Stimulated activated CD8-positive, alpha-beta memory T cell treated with anti-CD3 and anti-CD28 coated beads, Interleukin-7, amount 100 ng/mL, for 24 hours (primary cell): ENCODE data around the gene TEN1.

Experiments
- DNase-seq: peaks from one replicate; pipeline ENCODE4 v3.0.0-alpha.2; 2020; ENCODE audit warnings: low read depth

Gene TEN1

GRCh38 chr17:76007131-76007849, 28.2 kb downstream of the TEN1 start:
- DNase-seq: no peak

- no peak for DNase-seq
These were observed 28.8 kb downstream of the TEN1 start for GRCh38 chr17:76007850-76008165.

- DNase-seq: no peak
These were observed 29.2 kb downstream of the TEN1 start for GRCh38 chr17:76008208-76008607.

- DNase-seq: no peak
These were observed 29.8 kb downstream of the TEN1 start for GRCh38 chr17:76008630-76009425.

- no peak for DNase-seq
These were observed 30.4 kb downstream of the TEN1 start for GRCh38 chr17:76009447-76009846.

DNA sequence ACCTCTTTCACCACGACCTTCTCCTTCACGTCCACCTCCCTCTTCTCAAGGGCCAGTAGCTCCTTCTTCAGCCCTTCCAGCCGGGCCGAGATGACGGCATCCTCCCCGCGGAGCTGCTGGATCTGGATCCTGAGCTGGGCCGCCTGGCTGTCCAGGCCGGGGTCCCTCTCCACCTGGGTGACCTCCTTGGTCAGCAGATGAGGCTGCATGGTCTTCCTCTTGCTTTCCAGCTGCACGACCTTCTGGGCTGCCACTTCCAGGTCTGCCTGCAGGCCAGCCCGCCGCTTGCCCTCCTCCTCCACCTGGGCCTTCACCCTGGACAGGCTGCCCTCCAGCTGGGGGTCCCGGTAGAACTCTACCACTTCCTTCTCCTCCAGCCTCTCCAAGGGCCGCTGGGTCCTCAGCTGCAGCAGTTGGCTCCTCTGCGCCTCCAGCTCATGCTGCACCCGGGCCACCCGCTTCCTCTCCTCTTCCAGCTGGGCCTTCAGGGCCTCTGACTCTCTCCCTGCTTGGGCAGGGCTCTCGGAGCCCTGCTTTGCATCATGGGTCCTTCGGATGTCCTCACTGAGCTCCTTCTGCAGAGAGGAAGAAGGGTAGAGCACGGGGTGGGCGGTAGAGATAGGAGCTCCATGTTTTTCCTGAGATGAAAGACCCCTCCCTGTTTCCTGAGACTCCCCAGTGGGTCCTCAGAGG, 31.1 kb downstream of the TEN1 start:
- no peak for DNase-seq

GRCh38 chr17:76011951-76012350, 32.9 kb downstream of the TEN1 start:
- no peak for DNase-seq

- DNase-seq: no peak
These were observed 34.4 kb downstream of the TEN1 start for GRCh38 chr17:76013377-76013932.

- DNase-seq: peak; percentile 46
These were observed 35.3 kb downstream of the TEN1 start for GRCh38 chr17:76014100-76014924.

- DNase-seq: no peak
These were observed 35.9 kb downstream of the TEN1 start for GRCh38 chr17:76014925-76015261.

DNA sequence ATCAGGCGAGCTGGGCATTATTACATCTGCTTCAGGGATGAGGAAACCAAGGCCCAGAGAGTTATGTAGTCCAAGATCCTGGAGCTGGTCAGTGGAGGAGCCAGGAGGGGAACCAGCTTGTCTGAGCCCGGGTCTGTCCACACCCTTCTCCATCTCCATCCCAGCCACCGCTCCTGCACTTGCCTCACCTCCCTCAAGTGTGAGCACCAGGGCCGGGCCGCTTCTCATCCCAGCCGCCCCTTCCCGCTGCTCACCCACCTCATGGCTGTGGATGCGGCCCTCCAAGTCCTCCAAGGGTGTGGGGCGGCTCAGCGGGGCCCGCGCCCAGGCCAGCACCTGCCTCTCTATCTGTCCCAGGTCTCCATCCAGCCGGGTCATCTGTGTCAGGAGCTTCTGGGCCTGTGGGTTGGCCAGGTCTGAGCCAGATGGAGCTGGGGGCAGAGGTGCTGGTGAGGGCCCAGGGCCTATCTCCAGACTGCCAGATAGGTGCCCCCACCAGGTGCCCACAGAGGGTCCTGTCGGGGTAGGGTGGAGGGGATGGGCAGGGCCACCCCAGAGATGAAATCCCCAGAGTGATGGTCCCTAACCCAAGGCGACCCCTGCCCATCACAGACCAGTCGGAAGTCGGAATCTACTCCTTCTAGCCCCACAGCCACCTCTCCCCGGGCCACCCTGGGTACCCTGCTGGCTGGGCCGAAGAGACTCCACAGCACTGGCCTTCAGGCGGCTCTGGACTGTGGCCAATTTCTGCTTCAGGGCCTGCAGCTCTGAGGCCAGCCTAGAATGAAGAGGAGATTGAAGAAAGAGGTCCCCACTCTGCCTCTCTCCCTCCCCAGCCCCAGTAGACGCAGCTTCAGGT, 38.7 kb downstream of the TEN1 start:
- no peak for DNase-seq

DNA sequence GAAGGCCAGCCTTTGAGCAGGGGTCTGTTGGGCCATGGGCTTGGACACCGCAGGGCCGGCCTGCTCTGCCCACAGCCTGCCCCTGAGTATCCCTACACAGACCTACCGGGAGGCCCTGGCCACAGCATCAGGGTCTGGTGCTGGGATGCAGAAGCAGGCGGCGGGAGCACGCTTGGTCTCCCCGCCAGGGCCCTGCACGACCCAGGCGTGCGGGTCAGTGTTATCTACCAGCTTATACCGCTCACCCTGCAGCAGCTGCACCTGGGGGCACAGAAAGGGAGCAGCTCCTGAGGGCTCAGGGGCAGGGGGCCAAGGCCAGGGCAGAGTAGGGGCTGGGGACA, 39.3 kb downstream of the TEN1 start:
- DNase-seq: no peak

- DNase-seq: no peak
These were observed 39.8 kb downstream of the TEN1 start for GRCh38 chr17:76018801-76019200.

DNA sequence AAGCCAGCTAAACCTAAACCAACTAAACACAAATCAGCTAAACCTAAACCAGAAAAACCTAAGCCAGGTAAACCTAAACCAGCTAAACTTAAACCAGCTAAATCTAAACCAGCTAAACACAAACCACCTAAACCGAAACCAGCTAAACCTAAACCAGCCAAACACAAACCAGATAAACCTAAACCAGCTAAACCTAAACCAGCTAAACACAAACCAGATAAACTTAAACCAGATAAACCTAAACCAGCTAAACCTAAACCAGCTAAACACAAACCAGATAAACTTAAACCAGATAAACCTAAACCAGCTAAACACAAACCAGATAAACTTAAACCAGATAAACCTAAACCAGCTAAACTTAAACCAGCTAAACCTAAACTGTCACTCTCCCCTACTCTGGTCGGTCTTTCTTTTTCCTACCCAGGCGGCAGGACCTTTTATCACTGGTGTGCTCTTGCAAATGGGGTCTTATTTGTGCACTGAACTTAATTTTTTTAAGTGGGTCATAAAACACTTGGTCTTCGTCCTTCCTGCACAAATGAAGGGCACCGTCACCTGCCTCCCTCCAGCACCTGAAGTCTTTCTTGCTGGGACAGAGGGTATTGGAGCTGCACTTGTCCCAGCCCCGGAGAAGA, 40.9 kb downstream of the TEN1 start:
- DNase-seq: no peak

GRCh38 chr17:76022285-76022684, 43.2 kb downstream of the TEN1 start:
- DNase-seq: no peak

- DNase-seq: no peak
These were observed 44.2 kb downstream of the TEN1 start for GRCh38 chr17:76022973-76023899.

DNA sequence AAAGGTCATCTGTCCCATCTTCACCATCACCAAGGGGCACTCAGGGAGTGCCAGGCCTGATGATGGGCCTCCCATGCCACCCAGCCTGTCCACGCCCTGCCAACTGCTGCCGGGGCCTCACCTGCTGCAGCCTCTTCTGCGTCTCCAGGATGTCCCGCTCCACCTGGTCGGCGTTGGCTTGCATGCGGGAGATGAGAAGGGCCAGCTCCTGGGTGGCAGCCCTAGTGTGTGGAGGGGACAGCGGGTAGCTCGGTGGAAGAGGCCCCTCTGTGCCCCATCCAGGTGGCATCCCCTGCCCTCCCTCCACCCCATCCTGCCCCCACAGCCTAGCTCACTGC, 44.8 kb downstream of the TEN1 start:
- DNase-seq: no peak

- no peak for DNase-seq
These were observed 45.3 kb downstream of the TEN1 start for GRCh38 chr17:76024353-76024752.

DNA sequence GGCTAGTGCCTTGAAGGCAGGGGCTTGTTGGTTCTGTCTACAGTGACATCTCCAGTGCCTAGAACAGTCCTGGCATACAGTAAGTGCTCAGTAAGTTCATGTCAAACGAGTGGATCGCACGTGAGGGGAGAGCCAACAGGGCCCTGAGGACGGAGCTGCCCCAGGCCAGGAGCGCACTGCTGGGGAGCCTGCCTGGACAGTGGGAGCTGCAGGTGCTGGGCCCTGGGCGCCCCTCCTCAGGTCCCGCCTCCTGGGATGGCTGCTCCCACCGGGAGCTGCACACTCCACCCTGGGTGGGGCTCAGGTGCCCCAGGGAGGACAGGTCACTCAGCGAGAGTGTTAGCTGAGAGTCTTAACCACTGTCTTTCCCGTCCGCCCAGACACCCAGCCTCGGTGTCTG, 46.3 kb downstream of the TEN1 start:
- no peak for DNase-seq

- DNase-seq: no peak
These were observed 47.7 kb downstream of the TEN1 start for GRCh38 chr17:76026714-76027158.
